GM12878 (cell line): ENCODE data around the gene METRNL. TPM values are rescaled to one million over a fixed set of nuclear protein-coding genes. Genes with fewer than 3 reads are reported as not detected.

Experiments used
- ATAC-seq: fragments of 200-7000 bp; cut with Tn5 transposase; 3 replicates; pipeline ENCODE4 v1.9.1; 2020; ENCODE audit warnings: mild to moderate bottlenecking, moderate library complexity
- BruUV-seq: library from RNA; stranded (reverse); fragments of 400-500 nt; replicated peaks from 2 replicates; lab custom pipeline; 2021; lab: Mats Ljungman, UMichigan
- CTCF ChIA-PET: fragments of 300-600 bp; sonication (Branson Sonifier 250); formaldehyde crosslinking; extraction: SDS; loops from one replicate; lab custom pipeline; 2021; ENCODE audit warnings: inconsistent platforms; lab: Yijun Ruan, JAX
- POLR2A ChIA-PET: fragments of 350-600 bp; formaldehyde crosslinking; extraction: SDS; loops from one replicate; lab custom pipeline; 2021; ENCODE audit warnings: inconsistent platforms; lab: Charles Lee
- RAD21 ChIA-PET: fragments of 300-600 bp; sonication (Branson Sonifier 250); formaldehyde crosslinking; loops from one replicate; lab custom pipeline; 2023; ENCODE audit warnings: antibody characterized with exemption; ENCODE audit not compliant: unreplicated experiment; lab: Charles Lee
- SMC1A ChIA-PET: fragments of 300-600 bp; sonication (Branson Sonifier 250); formaldehyde crosslinking; loops from one replicate; lab custom pipeline; 2023; ENCODE audit not compliant: unreplicated experiment, uncharacterized antibody; lab: Charles Lee
- DNase-seq: peaks from one replicate; pipeline ENCODE4 v3.0.0-alpha.2; 2011; ENCODE audit warnings: low read depth, low spot score
- FAIRE-seq: peaks from 3 replicates; lab custom pipeline; 2011; peaks lifted over from hg19 to GRCh38; lab: Jason Lieb, UNC
- H2AFZ ChIP-seq: 2 replicates; pipeline ENCODE4 v1.6.0; 2011; ENCODE audit warnings: low read depth, low read length, control low read depth; ENCODE audit not compliant: control insufficient read depth
- H3K27ac ChIP-seq: 2 replicates; pipeline ENCODE4 v1.5.1; 2011; ENCODE audit warnings: control low read depth; ENCODE audit not compliant: control insufficient read depth, insufficient read depth
- H3K27me3 ChIP-seq, 2 experiments: replicated peaks in 1 of 2; 2 replicates each; pipeline versions ENCODE4 v1.6.0 to v1.6.1; 2011; ENCODE audit warnings: low read length in 1 of 2; ENCODE audit not compliant: control insufficient read depth in 2 of 2, insufficient read depth in 2 of 2
- H3K36me3 ChIP-seq, 2 experiments: 2 replicates each; pipeline ENCODE4 v1.5.1; 2011; ENCODE audit warnings: low read length in 1 of 2; ENCODE audit not compliant: control insufficient read depth in 2 of 2, insufficient read depth in 2 of 2
- H3K4me1 ChIP-seq: 2 replicates; pipeline ENCODE4 v1.6.1; 2011; ENCODE audit warnings: mild to moderate bottlenecking, low read length, moderate library complexity, mixed read lengths; ENCODE audit not compliant: control insufficient read depth, insufficient read depth
- H3K4me2 ChIP-seq: 2 replicates; pipeline ENCODE4 v1.6.0; 2011; ENCODE audit warnings: control low read depth; ENCODE audit not compliant: control insufficient read depth, insufficient read depth
- H3K4me3 ChIP-seq: fragments of 200-600 bp; sonication (generic); 2 replicates; pipeline ENCODE4 v1.5.1; 2016
- H3K79me2 ChIP-seq: 2 replicates; pipeline ENCODE4 v1.6.0; 2011; ENCODE audit warnings: low read length; ENCODE audit not compliant: control insufficient read depth, insufficient read depth
- H3K9ac ChIP-seq: 2 replicates; pipeline ENCODE4 v1.8.0; 2011; ENCODE audit warnings: low read length, control low read depth, mixed read lengths; ENCODE audit not compliant: control insufficient read depth, insufficient read depth
- H3K9me3 ChIP-seq: replicated peaks from 3 replicates; pipeline ENCODE4 v1.5.1; 2011; ENCODE audit warnings: mild to moderate bottlenecking, low read length; ENCODE audit not compliant: control insufficient read depth, insufficient read depth
- H4K20me1 ChIP-seq: 2 replicates; pipeline ENCODE4 v1.6.0; 2011; ENCODE audit not compliant: control insufficient read depth, insufficient read depth
- ASH2L ChIP-seq: fragments of 300-600, 200-600 bp; sonication (generic); IDR thresholded peaks from 2 replicates; pipeline ENCODE4 v1.6.1; 2017; ENCODE audit warnings: low read depth, mild to moderate bottlenecking, borderline replicate concordance
- ATF3 ChIP-seq: IDR thresholded peaks from 2 replicates; pipeline ENCODE4 v1.6.1; 2011; ENCODE audit warnings: low read depth, mild to moderate bottlenecking, low read length, moderate library complexity, borderline replicate concordance; ENCODE audit errors: extremely low read depth
- CTCF ChIP-seq, 3 experiments: IDR thresholded peaks in 2 of 3; conservative IDR thresholded peaks in 1 of 3; 2 replicates each; pipeline ENCODE4 v1.5.1; 2011; ENCODE audit warnings: low read depth in 3 of 3, low read length in 3 of 3, mild to moderate bottlenecking in 3 of 3, control low read depth in 2 of 3, moderate library complexity in 2 of 3, inconsistent platforms in 1 of 3, mixed read lengths in 1 of 3; ENCODE audit not compliant: control insufficient read depth in 2 of 3, insufficient read depth in 1 of 3; ENCODE audit errors: extremely low read depth in 1 of 3
- NR2F1 ChIP-seq: fragments of 450-650 bp; conservative IDR thresholded peaks from 2 replicates; pipeline ENCODE4 v1.6.1; 2017; ENCODE audit warnings: mild to moderate bottlenecking
- PKNOX1 ChIP-seq: fragments of 450-650 bp; IDR thresholded peaks from 2 replicates; pipeline ENCODE4 v1.6.1; 2016; ENCODE audit warnings: mild to moderate bottlenecking
- RAD21 ChIP-seq: IDR thresholded peaks from 2 replicates; pipeline ENCODE4 v1.6.1; 2011; ENCODE audit warnings: mild to moderate bottlenecking, low read depth, low read length, moderate library complexity; ENCODE audit not compliant: insufficient read depth
- SMC3 ChIP-seq: IDR thresholded peaks from 2 replicates; pipeline ENCODE4 v1.6.1; 2011; ENCODE audit warnings: low read length, improper control_type of control experiment, borderline replicate concordance
- USF2 ChIP-seq: IDR thresholded peaks from 2 replicates; pipeline ENCODE4 v1.6.1; 2011; ENCODE audit warnings: low read depth, low read length, improper control_type of control experiment, borderline replicate concordance
- YBX1 ChIP-seq: fragments of 450-650 bp; IDR thresholded peaks from 2 replicates; pipeline ENCODE4 v1.6.1; 2016; ENCODE audit warnings: antibody characterized with exemption
- ZNF592 ChIP-seq: fragments of 450-650 bp; IDR thresholded peaks from 2 replicates; pipeline ENCODE4 v1.6.1; 2017; ENCODE audit warnings: mild to moderate bottlenecking, moderate library complexity
- WGBS: methylation state at CpG from one replicate; pipeline ENCODE4 v1.1.6; 2016; ENCODE audit warnings: low lambda C conversion rate; ENCODE audit not compliant: insufficient replicate concordance, insufficient coverage; ENCODE audit errors: missing lambda C conversion rate; 5-methylcytosine and 5-hydroxymethylcytosine counted together
- in situ Hi-C: fragments of 300-500 bp; cut with MboI; formaldehyde crosslinking; loops from 9 replicates; pipeline ENCODE4 v1.14.3; 2018; ENCODE audit warnings: mixed read lengths
- intact Hi-C: fragments of 100-400 bp; cut with micrococcal nuclease; formaldehyde crosslinking; loops from one replicate; pipeline ENCODE4 v1.14.2; 2022; ENCODE audit not compliant: unreplicated experiment
- polyA plus RNA-seq, 11 experiments: library from polyadenylated mRNA; depleted of rRNA in 4 of 11; unstranded in 6 of 11; stranded (reverse) in 5 of 11; fragments of >200 nt; fragmentation: Nextera tagmentation in 4 of 11; fragmentation: Illumina TruSeq in 1 of 11; extraction: Ambion mirVana in 4 of 11; extraction: Trizol in 1 of 11; gene quantifications; 1 replicate in 1 of 11; 2 replicates in 10 of 11; pipeline versions ENCODE4 v1.2.1 to v1.2.3, GENCODE V29; 2011 to 2016; ENCODE audit warnings: inconsistent platforms in 2 of 11, missing spikeins in 2 of 11, low read depth in 1 of 11
- total RNA-seq, 4 experiments: library from RNA; depleted of rRNA in 3 of 4; stranded (reverse); fragments of >200 nt in 3 of 4; fragmentation: Illumina TruSeq in 1 of 4; extraction: Trizol in 1 of 4; gene quantifications; 2 replicates each; pipeline versions ENCODE4 v1.2.1 to v1.2.3, GENCODE V29; 2013 to 2021

Gene METRNL
- total and polyA plus RNA-seq, 10 of the 15 experiments (the other 5 are each of a cell fraction or from before 2014, with no cell fraction given): 0.05 to 3.7 (median 0.48) TPM; not detected in 2

- DNase-seq: no peak
- H3K9ac ChIP-seq: no peak overlapping the region
- 20% methylated on average over 6 of the region's 6 CpGs for WGBS
- intact Hi-C loops: no loop called here
- H3K4me2 ChIP-seq: no peak overlapping the region
- H3K27me3 ChIP-seq: peaks cover 4 to 20% of the 10 kb centered on the region in 2 experiments
- ChIA-PET RAD21 (no interaction called here), CTCF (interaction anchor here (1.2 kb wide), 1 partner anchor 295 kb away, joined by 4 read pairs; no protein-coding TSS in a partner anchor), POLR2A (no interaction called here), SMC1A (no interaction called here)
- H3K9me3 ChIP-seq: no peaks in the 10 kb centered on the region
- H3K27ac ChIP-seq: no peak overlapping the region
- no peaks in the 10 kb centered on the region for H3K36me3 ChIP-seq
- in situ Hi-C loops: no loop called here
- H3K79me2 ChIP-seq: no peaks in the 10 kb centered on the region
- H3K4me3 ChIP-seq: no peak overlapping the region
- no peak for FAIRE-seq
- H4K20me1 ChIP-seq: no peaks in the 10 kb centered on the region
- 0 out of 2 replicates have a peak, but pooled peaks cover 3% of the 10 kb centered on the region for H3K4me1 ChIP-seq
- no peak overlapping the region for H2AFZ ChIP-seq
- BruUV-seq: no TSS peak
- ATAC-seq: no peak
- TF ChIP-seq ATF3: no peak
- no peak for TF ChIP-seq ZNF592
- peak; percentile 35; the same call in 1 of the 2 replicates for TF ChIP-seq SMC3
- TF ChIP-seq NR2F1: no peak
- TF ChIP-seq ASH2L: no peak
- no peak for TF ChIP-seq USF2
- peak; percentile 66 for TF ChIP-seq RAD21
- peak; percentile 24 to 43 (median 42); a peak in 4 of 6 replicates for TF ChIP-seq CTCF (IDR thresholded peaks at IDR 0.05 in 2 of 3, conservative IDR thresholded peaks at IDR 0.05 in 1 of 3; ENCODE audit: control insufficient read depth in 2 of 3, extremely low read depth in 1 of 3, insufficient read depth in 1 of 3, low read depth in 3 of 3, low read length in 3 of 3)
- TF ChIP-seq YBX1: no peak
- TF ChIP-seq PKNOX1: no peak
Observed at GRCh38 chr17:83076938-83077337, 2.5 kb upstream of the METRNL start.
